Measurements from ENCODE around the gene EARS2. TPM values are rescaled to one million over a fixed set of nuclear protein-coding genes. Genes with fewer than 3 reads are reported as not detected.

The EARS2 gene
- total RNA-seq, 5 donors from 2014 or later (not counting 1 experiment from before 2014, with no cell fraction given), result 10.8 to 19.4 (median 15.9) TPM

DNA sequence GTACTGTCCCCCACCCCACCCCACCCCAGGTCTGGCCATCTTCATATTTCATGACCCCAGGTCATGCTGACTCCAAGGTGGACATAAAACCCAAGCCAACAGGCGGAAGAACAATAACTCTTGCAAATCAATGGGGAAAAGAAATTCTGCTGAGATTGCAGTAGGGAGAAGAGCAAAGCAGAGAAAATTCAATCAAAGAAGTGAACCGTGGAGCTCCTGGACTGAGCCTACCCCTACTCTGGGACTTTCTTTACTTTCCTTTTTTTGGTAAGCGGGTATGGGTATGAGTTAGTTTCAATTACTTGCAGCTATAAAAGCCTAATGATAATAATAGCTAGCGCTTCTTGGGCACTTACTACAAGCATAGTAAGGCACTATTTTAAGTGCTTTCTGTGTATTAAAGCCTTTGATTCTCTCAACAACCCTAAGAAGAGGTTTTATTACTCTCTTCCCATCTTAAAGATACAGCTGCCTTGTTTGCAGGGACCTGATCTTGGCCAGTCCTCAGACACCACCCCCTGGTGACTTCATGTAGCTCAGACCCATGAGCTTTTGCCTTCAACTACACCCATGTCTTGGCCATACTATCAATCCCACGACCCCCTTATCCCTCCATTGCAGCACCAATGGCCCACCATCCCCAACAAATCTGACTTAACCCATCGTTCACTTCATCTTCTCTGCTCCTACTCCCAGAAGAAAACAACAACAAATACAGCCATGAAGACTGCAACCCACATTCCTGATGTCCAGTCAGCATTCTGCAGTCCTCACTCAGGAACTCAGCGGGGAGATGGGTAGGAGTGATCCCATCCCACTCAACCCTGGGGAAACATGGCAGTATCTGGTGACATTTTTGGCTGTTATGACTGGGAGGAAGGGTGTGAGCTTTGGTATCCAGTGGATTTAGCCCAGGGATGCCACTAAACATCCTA lies 51.2 kb downstream of the EARS2 start:
- Mint-ChIP-seq H3K27me3 (no peaks in the 10 kb centered on the region), H3K4me3 (peak overlapping the region in 1 of 3 donors; percentile 40), H3K9me3 (no peaks in the 10 kb centered on the region), H3K27ac (peak overlapping the region; percentile 1 to 13), H3K4me1 (peaks cover 58 to 88% (median 80%) of the 10 kb centered on the region in 3 donors), H3K36me3 (peaks cover 6% of the 10 kb centered on the region)
- Histone ChIP-seq H3K4me1 (ENCODE audit: control insufficient read depth in 1 of 2, extremely low read depth in 1 of 2, insufficient read depth in 2 of 2, low read length in 2 of 2) (peaks cover 5 to 68% of the 10 kb centered on the region in 2 experiments), H3K36me3 (ENCODE audit: control insufficient read depth in 2 of 2, extremely low read depth in 1 of 2, insufficient read depth in 1 of 2, low read length in 1 of 2) (peaks cover 0 to 5% of the 10 kb centered on the region in 2 donors), H3K4me3 (ENCODE audit: control insufficient read depth in 1 of 2, extremely low read depth in 1 of 2, low read length in 1 of 2) (no peak overlapping the region), H3K27me3 (replicated peaks in 1 of 2; ENCODE audit: control insufficient read depth in 2 of 2, extremely low read depth in 1 of 2, insufficient read depth in 2 of 2, low read length in 1 of 2) (no peaks in the 10 kb centered on the region), H3K9me3 (no peaks in the 10 kb centered on the region), H3K27ac (ENCODE audit: low read length) (peak overlapping the region; percentile 20)
- DNase-seq, result peak in 1 of 35 experiments; percentile 25
- ChIA-PET POLR2A (no interaction called here), CTCF (interaction anchor here in 1 of 2 donors (0.6 kb wide), 1 partner anchor 74 kb away, joined by 4 read pairs; no protein-coding TSS in a partner anchor)
- no peak for ATAC-seq (replicated peaks in 1 of 4)
- WGBS (ENCODE audit: insufficient coverage), result 95% methylated on average over 3 of the region's 7 CpGs

DNA sequence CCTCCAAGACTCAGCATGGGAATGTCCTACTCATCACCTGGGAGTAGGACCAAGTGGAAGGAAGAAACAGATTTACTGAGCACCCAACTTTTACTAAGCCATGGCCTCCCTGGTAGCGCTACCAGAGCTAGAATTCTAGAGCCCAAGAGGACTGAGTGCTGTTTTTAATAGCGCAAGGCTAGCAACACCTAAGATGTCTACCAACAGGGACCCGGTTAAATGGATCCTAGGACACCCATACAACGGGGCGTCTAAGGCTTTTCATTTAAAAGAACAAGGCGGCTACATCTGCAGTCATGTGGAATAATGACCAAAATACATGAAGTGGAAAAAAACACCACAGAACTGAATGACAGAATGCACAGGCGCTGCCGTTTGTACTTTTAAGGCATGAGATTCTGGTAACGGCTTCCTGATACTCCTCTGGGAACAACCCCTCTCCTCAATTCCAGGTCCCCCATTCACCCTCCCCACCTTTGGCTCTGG lies 51.9 kb downstream of the EARS2 start:
- H3K4me3 ChIP-seq (ENCODE audit: control insufficient read depth in 1 of 2, extremely low read depth in 1 of 2, low read length in 1 of 2), result no peak overlapping the region
- H3K27me3 ChIP-seq (replicated peaks in 1 of 2; ENCODE audit: control insufficient read depth in 2 of 2, extremely low read depth in 1 of 2, insufficient read depth in 2 of 2, low read length in 1 of 2), result no peaks in the 10 kb centered on the region
- Mint-ChIP-seq H3K4me3 (peak overlapping the region in 2 of 3 donors; percentile 32 to 47), H3K4me1 (peaks cover 57 to 90% (median 84%) of the 10 kb centered on the region in 3 donors), H3K36me3 (peaks cover 6% of the 10 kb centered on the region), H3K27me3 (no peaks in the 10 kb centered on the region), H3K27ac (peak overlapping the region; percentile 41 to 73), H3K9me3 (no peaks in the 10 kb centered on the region)
- ChIA-PET CTCF (interaction anchor here in 1 of 2 donors (0.9 kb wide), 2 partner anchors 9 to 23 kb away, joined by 3 to 5 read pairs; no protein-coding TSS in a partner anchor), POLR2A (interaction anchor here in 1 of 2 donors (1.7 kb wide), 1 partner anchor 23 kb away, joined by 5 read pairs; no protein-coding TSS in a partner anchor)
- H3K27ac ChIP-seq (ENCODE audit: low read length), result peak overlapping the region; percentile 81
- H3K36me3 ChIP-seq (ENCODE audit: control insufficient read depth in 2 of 2, extremely low read depth in 1 of 2, insufficient read depth in 1 of 2, low read length in 1 of 2), result peaks cover 0 to 5% of the 10 kb centered on the region in 2 donors
- no peak for DNase-seq
- H3K4me1 ChIP-seq (ENCODE audit: control insufficient read depth in 1 of 2, extremely low read depth in 1 of 2, insufficient read depth in 2 of 2, low read length in 2 of 2), result peaks cover 3 to 67% of the 10 kb centered on the region in 2 experiments
- ATAC-seq (replicated peaks in 1 of 4), result no peak
- WGBS (ENCODE audit: insufficient coverage), result 94% methylated on average over 7 of the region's 9 CpGs
- H3K9me3 ChIP-seq, result no peaks in the 10 kb centered on the region

DNA sequence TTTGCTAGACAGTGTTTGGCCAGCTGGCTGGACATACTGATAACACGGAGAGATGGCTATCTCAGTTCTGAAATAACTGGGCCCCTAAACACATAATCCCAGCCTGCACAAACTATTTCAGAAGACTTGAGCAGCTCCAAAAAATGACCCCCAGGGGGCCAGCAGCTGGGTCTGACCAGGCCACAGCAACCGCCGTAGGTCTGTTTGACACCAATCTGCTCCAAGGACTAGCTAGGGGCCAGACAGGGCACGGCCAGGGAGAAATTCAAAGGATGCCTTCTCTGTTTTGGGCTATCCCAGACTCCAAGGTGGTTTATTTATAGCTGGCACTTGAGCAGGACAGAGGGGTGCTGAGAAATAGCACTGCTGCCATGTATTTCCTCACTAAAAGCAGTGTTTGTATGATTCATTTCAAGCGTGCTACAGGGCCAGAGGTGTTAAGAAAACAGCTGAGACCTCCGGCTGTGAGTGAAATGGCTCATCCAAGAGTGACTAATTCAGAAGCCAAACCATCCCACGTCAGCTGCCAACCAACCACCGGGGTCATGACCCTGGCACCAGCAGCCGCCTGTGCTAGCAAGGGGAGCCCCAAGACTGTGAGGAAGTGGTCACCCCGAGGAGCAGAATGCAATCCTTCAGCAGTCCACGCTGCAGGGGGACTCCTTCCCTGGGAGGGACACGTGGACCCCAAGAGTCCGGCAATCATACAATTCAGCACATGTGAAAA lies 52.5 kb downstream of the EARS2 start:
- 44% methylated on average over 9 of the region's 13 CpGs for WGBS (ENCODE audit: insufficient coverage)
- ATAC-seq (replicated peaks in 1 of 4), result peak; percentile 59 to 83 (median 70)
- peak overlapping the region; percentile 81 for H3K27ac ChIP-seq (ENCODE audit: low read length)
- peaks cover 6% of the 10 kb centered on the region for H3K36me3 Mint-ChIP-seq
- CTCF ChIA-PET, result interaction anchor here in 1 of 2 donors (0.9 kb wide), 2 partner anchors 9 to 22 kb away, joined by 3 to 5 read pairs; no protein-coding TSS in a partner anchor
- H3K9me3 Mint-ChIP-seq, result no peaks in the 10 kb centered on the region
- peaks cover 0 to 5% of the 10 kb centered on the region in 2 donors for H3K36me3 ChIP-seq (ENCODE audit: control insufficient read depth in 2 of 2, extremely low read depth in 1 of 2, insufficient read depth in 1 of 2, low read length in 1 of 2)
- no peaks in the 10 kb centered on the region for H3K9me3 ChIP-seq
- POLR2A ChIA-PET, result interaction anchor here in 1 of 2 donors (1.7 kb wide), 1 partner anchor 22 kb away, joined by 5 read pairs; no protein-coding TSS in a partner anchor
- peaks cover 59 to 94% (median 89%) of the 10 kb centered on the region in 3 donors for H3K4me1 Mint-ChIP-seq
- peak overlapping the region; percentile 41 to 73 for H3K27ac Mint-ChIP-seq
- H3K27me3 Mint-ChIP-seq, result no peaks in the 10 kb centered on the region
- peak overlapping the region in 2 of 3 donors; percentile 32 to 47 for H3K4me3 Mint-ChIP-seq
- no peak overlapping the region for H3K4me3 ChIP-seq (ENCODE audit: control insufficient read depth in 1 of 2, extremely low read depth in 1 of 2, low read length in 1 of 2)
- H3K27me3 ChIP-seq (replicated peaks in 1 of 2; ENCODE audit: control insufficient read depth in 2 of 2, extremely low read depth in 1 of 2, insufficient read depth in 2 of 2, low read length in 1 of 2), result no peaks in the 10 kb centered on the region
- DNase-seq, result peak in 34 of 35 experiments; percentile 37 to 81 (median 63)
- peaks cover 3 to 73% of the 10 kb centered on the region in 2 experiments for H3K4me1 ChIP-seq (ENCODE audit: control insufficient read depth in 1 of 2, extremely low read depth in 1 of 2, insufficient read depth in 2 of 2, low read length in 2 of 2)

DNA sequence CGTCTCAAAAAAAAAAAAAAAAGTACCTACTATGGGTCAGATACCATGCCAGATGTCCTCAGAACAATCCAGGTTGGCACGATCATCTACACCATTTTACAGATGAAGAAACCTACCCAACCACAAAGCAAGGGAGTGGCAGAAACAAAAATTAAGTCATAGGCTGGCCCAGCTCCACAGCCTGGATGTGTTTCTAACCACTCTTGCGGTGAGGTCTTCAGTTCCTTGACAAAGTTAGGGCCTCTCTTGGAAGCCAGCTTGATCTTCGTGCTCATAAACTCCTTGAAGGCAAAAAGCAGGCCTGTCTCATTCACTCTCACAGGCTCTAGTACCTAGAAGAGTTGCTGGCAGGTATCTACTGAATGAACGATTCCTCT lies 53.1 kb downstream of the EARS2 start:
- ATAC-seq (replicated peaks in 1 of 4) (no peak), DNase-seq (peak in 1 of 35 experiments; percentile 42)
- ChIA-PET CTCF (no interaction called here), POLR2A (interaction anchor here in 1 of 2 donors (0.6 to 1.7 kb wide), 2 partner anchors 12 to 22 kb away, joined by 3 to 5 read pairs; no protein-coding TSS in a partner anchor)
- no peaks in the 10 kb centered on the region for H3K9me3 ChIP-seq
- Mint-ChIP-seq H3K36me3 (peaks cover 6% of the 10 kb centered on the region), H3K9me3 (no peaks in the 10 kb centered on the region), H3K4me1 (peaks cover 54 to 92% (median 87%) of the 10 kb centered on the region in 3 donors), H3K27ac (peak overlapping the region; percentile 41 to 73), H3K4me3 (no peak overlapping the region), H3K27me3 (no peaks in the 10 kb centered on the region)
- no peaks in the 10 kb centered on the region for H3K27me3 ChIP-seq (replicated peaks in 1 of 2; ENCODE audit: control insufficient read depth in 2 of 2, extremely low read depth in 1 of 2, insufficient read depth in 2 of 2, low read length in 1 of 2)
- no peak overlapping the region for H3K4me3 ChIP-seq (ENCODE audit: control insufficient read depth in 1 of 2, extremely low read depth in 1 of 2, low read length in 1 of 2)
- peaks cover 0 to 5% of the 10 kb centered on the region in 2 donors for H3K36me3 ChIP-seq (ENCODE audit: control insufficient read depth in 2 of 2, extremely low read depth in 1 of 2, insufficient read depth in 1 of 2, low read length in 1 of 2)
- peak overlapping the region; percentile 81 for H3K27ac ChIP-seq (ENCODE audit: low read length)
- 75% methylated on average over 4 of the region's 5 CpGs for WGBS (ENCODE audit: insufficient coverage)
- peaks cover 3 to 67% of the 10 kb centered on the region in 2 experiments for H3K4me1 ChIP-seq (ENCODE audit: control insufficient read depth in 1 of 2, extremely low read depth in 1 of 2, insufficient read depth in 2 of 2, low read length in 2 of 2)

GRCh38 chr16:23502466-23502865 lies 54.7 kb downstream of the EARS2 start:
- 93% methylated on average over 2 of the region's 2 CpGs for WGBS (ENCODE audit: insufficient coverage)
- POLR2A ChIA-PET, result no interaction called here
- CTCF ChIA-PET, result interaction anchor here in 1 of 2 donors (1.2 kb wide), 1 partner anchor 67 kb away, joined by 3 read pairs; no protein-coding TSS in a partner anchor
- Mint-ChIP-seq H3K9me3 (no peaks in the 10 kb centered on the region), H3K4me1 (peaks cover 58 to 89% (median 87%) of the 10 kb centered on the region in 3 donors), H3K27me3 (no peaks in the 10 kb centered on the region), H3K36me3 (no peaks in the 10 kb centered on the region), H3K4me3 (no peak overlapping the region), H3K27ac (no peak overlapping the region)
- ATAC-seq (replicated peaks in 1 of 4), result no peak
- H3K4me3 ChIP-seq (ENCODE audit: control insufficient read depth in 1 of 2, extremely low read depth in 1 of 2, low read length in 1 of 2), result no peak overlapping the region
- peaks cover 0 to 5% of the 10 kb centered on the region in 2 donors for H3K36me3 ChIP-seq (ENCODE audit: control insufficient read depth in 2 of 2, extremely low read depth in 1 of 2, insufficient read depth in 1 of 2, low read length in 1 of 2)
- DNase-seq, result no peak
- peaks cover 3 to 55% of the 10 kb centered on the region in 2 experiments for H3K4me1 ChIP-seq (ENCODE audit: control insufficient read depth in 1 of 2, extremely low read depth in 1 of 2, insufficient read depth in 2 of 2, low read length in 2 of 2)
- no peak overlapping the region for H3K27ac ChIP-seq (ENCODE audit: low read length)
- no peaks in the 10 kb centered on the region for H3K27me3 ChIP-seq (replicated peaks in 1 of 2; ENCODE audit: control insufficient read depth in 2 of 2, extremely low read depth in 1 of 2, insufficient read depth in 2 of 2, low read length in 1 of 2)
- no peaks in the 10 kb centered on the region for H3K9me3 ChIP-seq
